Epithelial cell of proximal tubule (primary cell): ENCODE results near the gene ETF1. TPM values are rescaled to one million over a fixed set of nuclear protein-coding genes. Genes with fewer than 3 reads are reported as not detected.
"Not testable (repeated sequence)": the region's sequence is repeated elsewhere in the genome, so short reads cannot be mapped to it uniquely, and the experiment has no call there.

Source experiments
- DNase-seq: peaks from one replicate; pipeline ENCODE4 v3.0.0-alpha.2; 2011; ENCODE audit warnings: low read depth
- H3K4me3 ChIP-seq: 2 replicates; pipeline ENCODE4 v1.5.1; 2011; ENCODE audit warnings: low read depth, mild to moderate bottlenecking, low read length
- CTCF ChIP-seq: conservative IDR thresholded peaks from 2 replicates; pipeline ENCODE4 v1.5.1; 2012; ENCODE audit warnings: low read depth, mild to moderate bottlenecking, low read length
- total RNA-seq: library from RNA; depleted of rRNA; stranded (reverse); fragments of >200 nt; gene quantifications from 2 replicates; pipeline ENCODE4 v1.2.3, GENCODE V29; 2015

ETF1 gene
- total RNA-seq, 1 donor from 2014 or later, result 65.1 TPM

- DNase-seq, result no peak
- no peak overlapping the region for H3K4me3 ChIP-seq
Measured at GRCh38 chr5:138490648-138491283, 52.3 kb downstream of the ETF1 start.

GRCh38 chr5:138489683-138490061 lies 53.4 kb downstream of the ETF1 start:
- TF ChIP-seq CTCF, result no peak
- no peak for DNase-seq
- H3K4me3 ChIP-seq, result no peak overlapping the region

More at GRCh38 chr5:138490648-138491283, 52.3 kb downstream of the ETF1 start:
- TF ChIP-seq CTCF, result no peak

GRCh38 chr5:138488481-138488945 lies 54.5 kb downstream of the ETF1 start:
- no peak overlapping the region for H3K4me3 ChIP-seq
- TF ChIP-seq CTCF, result no peak
- DNase-seq, result no peak

- H3K4me3 ChIP-seq, result no peak overlapping the region
- DNase-seq, result no peak
- no peak for TF ChIP-seq CTCF
Measured at GRCh38 chr5:138482638-138483037, 60.4 kb downstream of the ETF1 start.

GRCh38 chr5:138476918-138477317 lies 66.1 kb downstream of the ETF1 start:
- no peak for TF ChIP-seq CTCF
- no peak overlapping the region for H3K4me3 ChIP-seq
- no peak for DNase-seq

GRCh38 chr5:138473151-138473550 lies 69.9 kb downstream of the ETF1 start:
- not testable (repeated sequence) for H3K4me3 ChIP-seq, DNase-seq

GRCh38 chr5:138472353-138472752 lies 70.7 kb downstream of the ETF1 start:
- no peak for TF ChIP-seq CTCF
- H3K4me3 ChIP-seq, result no peak overlapping the region
- DNase-seq, result no peak
